Raji (cell line): ENCODE results near the gene E2F6.

Experiments used
- POLR2A ChIP-seq: IDR thresholded peaks from 2 replicates; pipeline ENCODE4 v1.6.1; 2011; ENCODE audit warnings: low read depth, low read length, control low read depth; ENCODE audit not compliant: insufficient read depth

The E2F6 gene

DNA sequence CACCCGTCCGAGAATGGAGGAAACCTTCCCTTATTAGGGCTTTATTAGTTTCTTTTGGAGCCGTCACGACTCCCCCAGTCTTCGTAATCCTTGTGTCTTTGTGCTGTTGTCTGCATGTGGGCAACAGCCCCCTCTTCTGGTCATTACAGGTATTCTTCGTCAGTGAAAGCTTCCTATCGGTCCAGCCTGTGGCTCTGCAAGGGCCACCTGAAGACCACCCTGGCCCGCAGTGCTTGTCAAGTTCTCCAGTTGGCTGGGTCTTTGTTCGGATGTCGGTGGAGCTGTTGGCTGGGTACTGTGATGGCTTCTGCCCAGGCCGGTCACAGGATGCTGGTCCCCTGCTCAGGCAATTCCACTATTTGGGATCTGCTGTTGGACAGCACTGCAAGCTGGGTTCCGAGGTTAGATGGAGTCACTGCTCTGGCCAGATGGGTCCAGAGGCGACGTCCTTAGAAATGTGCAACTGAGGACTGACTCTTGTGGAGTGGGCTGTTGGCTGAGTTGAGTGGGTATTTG lies 19.2 kb downstream of the E2F6 start:
- no peak for TF ChIP-seq POLR2A

DNA sequence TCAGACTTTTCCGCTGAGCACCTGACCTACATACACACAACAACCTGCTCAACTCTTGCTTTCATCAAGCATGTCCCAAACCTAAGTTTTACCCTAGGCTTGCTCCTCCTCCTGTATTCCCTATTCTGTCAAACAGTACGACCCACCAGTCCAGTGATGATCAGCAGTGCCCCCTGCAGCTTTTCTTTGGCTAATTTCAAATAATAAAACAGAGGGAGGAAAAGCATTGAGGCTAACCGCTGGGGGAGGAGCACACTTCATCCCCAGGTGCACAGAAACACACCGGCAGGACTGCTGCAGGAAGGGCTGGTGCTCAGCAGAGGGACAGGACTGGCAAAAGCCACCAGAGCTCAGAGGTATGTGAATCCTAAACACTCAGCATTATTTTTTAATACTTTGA lies 21.2 kb downstream of the E2F6 start:
- TF ChIP-seq POLR2A, result no peak

GRCh38 chr2:11438555-11439080 lies 27.3 kb downstream of the E2F6 start:
- TF ChIP-seq POLR2A, result no peak

DNA sequence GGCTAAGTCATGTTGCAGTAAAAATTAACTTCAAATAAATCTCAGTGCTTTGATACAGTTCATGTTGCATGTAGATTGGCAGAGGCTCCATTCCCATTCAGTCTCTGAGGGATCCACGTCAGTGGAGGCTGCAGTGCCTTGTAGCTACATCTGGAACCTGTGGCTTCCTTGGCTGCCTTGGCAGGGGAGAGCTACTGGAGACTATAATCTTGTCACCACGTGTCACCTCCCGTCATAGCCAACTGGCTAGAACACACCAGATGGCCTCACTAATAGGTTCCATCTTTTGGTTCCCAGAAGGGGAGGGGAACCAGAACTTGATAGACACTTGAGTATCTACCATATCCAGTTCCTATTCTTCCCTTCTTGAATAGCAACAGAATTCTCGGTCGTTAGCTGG lies 28.4 kb downstream of the E2F6 start:
- TF ChIP-seq POLR2A, result no peak

DNA sequence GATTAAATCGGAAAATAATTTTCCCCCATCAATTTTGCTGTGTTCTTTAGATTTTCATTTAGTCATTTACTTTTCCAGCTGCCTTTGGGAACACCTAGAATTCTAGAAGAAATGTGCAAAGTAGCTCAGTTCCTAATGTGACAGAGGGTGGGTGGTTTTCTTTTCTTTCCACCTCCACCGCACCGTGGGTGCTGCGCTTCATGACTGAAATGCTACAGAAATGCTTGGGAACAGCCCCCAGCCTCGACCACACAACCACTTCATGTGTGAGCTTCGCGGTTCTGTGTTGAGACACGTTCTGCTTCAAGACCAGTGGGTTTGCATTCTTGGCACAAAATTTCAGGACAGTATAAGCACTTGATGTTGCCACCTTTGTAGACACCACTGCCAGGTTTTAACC lies 30.9 kb downstream of the E2F6 start:
- no peak for TF ChIP-seq POLR2A

GRCh38 chr2:11434443-11434842 lies 31.5 kb downstream of the E2F6 start:
- TF ChIP-seq POLR2A, result no peak

- TF ChIP-seq POLR2A, result no peak
Observed at GRCh38 chr2:11433822-11434221, 32.1 kb downstream of the E2F6 start.

DNA sequence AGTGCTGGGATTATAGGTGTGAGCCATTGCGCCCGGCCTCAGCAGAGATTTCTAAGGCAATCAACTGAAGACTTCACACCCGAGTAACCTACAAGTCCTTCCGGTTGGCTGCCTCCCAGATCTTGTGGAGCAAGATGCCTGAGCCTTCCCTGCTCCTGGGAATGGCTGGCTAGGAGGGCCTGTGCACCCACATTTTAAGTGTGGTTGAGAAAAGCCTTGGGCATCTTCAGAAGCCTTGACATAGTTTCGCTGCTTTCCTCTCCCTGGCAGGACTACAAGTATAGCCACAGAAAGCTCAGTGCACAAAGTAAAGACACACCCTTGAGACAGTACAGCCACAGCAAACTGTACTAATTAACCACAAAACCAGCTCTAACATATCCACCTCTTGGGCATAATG lies 35.2 kb downstream of the E2F6 start:
- no peak for TF ChIP-seq POLR2A

GRCh38 chr2:11427224-11427623 lies 38.7 kb downstream of the E2F6 start:
- no peak for TF ChIP-seq POLR2A

DNA sequence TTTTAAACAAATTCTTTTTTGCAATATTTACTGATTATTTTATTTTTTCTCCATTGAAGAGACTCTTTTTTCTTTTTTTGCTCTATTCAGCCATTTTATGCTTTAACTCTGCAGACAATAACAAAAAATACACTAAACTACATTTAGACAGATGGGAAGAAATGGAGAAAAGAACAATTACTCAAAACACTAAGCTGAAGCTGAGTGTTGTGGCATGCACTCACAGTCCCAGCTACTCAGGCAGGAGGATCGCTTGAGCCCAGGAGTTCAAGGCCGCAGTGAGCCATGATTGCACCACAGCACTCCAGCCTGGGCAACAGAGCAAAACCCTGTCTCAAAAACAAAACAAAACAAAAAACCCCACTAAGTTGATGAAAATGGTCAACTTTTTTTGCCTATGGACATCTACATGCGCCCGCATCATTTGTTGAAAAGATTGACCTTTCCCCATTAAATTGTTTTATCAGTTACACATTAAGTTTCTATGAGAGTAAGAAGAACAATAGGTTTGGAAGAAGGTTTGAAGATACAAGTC lies 43.0 kb downstream of the E2F6 start:
- no peak for TF ChIP-seq POLR2A

GRCh38 chr2:11422491-11422865 lies 43.5 kb downstream of the E2F6 start:
- no peak for TF ChIP-seq POLR2A

GRCh38 chr2:11421863-11422490 lies 44.0 kb downstream of the E2F6 start:
- TF ChIP-seq POLR2A, result no peak

- no peak for TF ChIP-seq POLR2A
Observed at GRCh38 chr2:11420671-11421070, 45.3 kb downstream of the E2F6 start.

- TF ChIP-seq POLR2A, result no peak
Observed at GRCh38 chr2:11420190-11420589, 45.8 kb downstream of the E2F6 start.

DNA sequence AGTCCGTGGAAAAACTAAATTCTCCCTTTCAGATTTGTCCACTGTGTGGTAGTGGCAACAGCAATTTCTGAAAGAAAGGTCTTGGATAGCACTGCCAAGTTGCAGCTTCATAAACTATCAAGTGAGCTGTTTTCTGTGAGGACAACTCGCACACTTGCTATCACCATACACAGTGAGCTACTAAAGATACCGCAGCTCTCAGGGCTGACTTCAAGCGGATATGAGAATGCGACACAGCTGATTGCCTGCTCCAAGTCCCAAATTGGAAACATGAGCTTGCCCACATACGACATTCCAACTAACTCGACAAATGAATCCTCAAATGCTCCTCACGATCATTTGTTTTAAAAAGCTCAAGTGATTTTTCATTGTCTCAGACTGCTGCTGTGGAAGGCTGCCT lies 46.2 kb downstream of the E2F6 start:
- no peak for TF ChIP-seq POLR2A

GRCh38 chr2:11417946-11418585 lies 47.9 kb downstream of the E2F6 start:
- TF ChIP-seq POLR2A, result no peak
